HepG2 (cell line): ENCODE data around the gene C2CD2. TPM values are rescaled to one million over a fixed set of nuclear protein-coding genes. Genes with fewer than 3 reads are reported as not detected.

Experiments
- ATAC-seq: fragments of 200-7000 bp; cut with Tn5 transposase; 3 replicates; pipeline ENCODE4 v1.9.1; 2020; ENCODE audit warnings: mild to moderate bottlenecking, moderate library complexity
- BruUV-seq: library from RNA; stranded (reverse); fragments of 400-500 nt; replicated peaks from 2 replicates; lab custom pipeline; 2021; lab: Mats Ljungman, UMichigan
- CTCF ChIA-PET: fragments of 300-600 bp; formaldehyde crosslinking; extraction: SDS; loops from one replicate; lab custom pipeline; 2021; ENCODE audit warnings: low total read pairs, inconsistent platforms, low intra/inter-chr PET ratio; lab: Yijun Ruan, JAX
- POLR2A ChIA-PET: fragments of 350-600 bp; sonication (Branson Sonifier 250); formaldehyde crosslinking; loops from one replicate; lab custom pipeline; 2020; ENCODE audit warnings: antibody characterized with exemption, inconsistent platforms; lab: Yijun Ruan, JAX
- DNase-seq: peaks from one replicate; pipeline ENCODE4 v3.0.0-alpha.2; 2015; ENCODE audit warnings: low spot score
- FAIRE-seq: peaks from 3 replicates; lab custom pipeline; 2011; peaks lifted over from hg19 to GRCh38; lab: Jason Lieb, UNC
- H2AFZ ChIP-seq: one replicate; pipeline ENCODE4 v1.6.1; 2011; ENCODE audit warnings: low read length, inconsistent platforms
- H3K27ac ChIP-seq: fragments of 300-600 bp; 3 replicates; pipeline ENCODE4 v1.8.0; 2011; ENCODE audit warnings: mixed run types, mild to moderate bottlenecking, mixed read lengths, low read length, inconsistent platforms; ENCODE audit not compliant: insufficient read depth; ENCODE audit errors: extremely low read length
- H3K27me3 ChIP-seq, 2 experiments: fragments of 200-600 bp in 1 of 2; 2 replicates in 1 of 2; 3 replicates in 1 of 2; pipeline versions ENCODE4 v1.6.0 to v1.8.0; 2011; ENCODE audit warnings: low read length in 2 of 2, mild to moderate bottlenecking in 2 of 2, moderate library complexity in 2 of 2, inconsistent platforms in 1 of 2; ENCODE audit not compliant: insufficient read depth in 2 of 2, control insufficient read depth in 1 of 2
- H3K36me3 ChIP-seq, 2 experiments: fragments of 200-600 bp in 1 of 2; replicated peaks in 1 of 2; 2 replicates in 1 of 2; 3 replicates in 1 of 2; pipeline versions ENCODE4 v1.5.1 to v1.8.0; 2011; ENCODE audit warnings: low read length in 2 of 2, inconsistent platforms in 1 of 2; ENCODE audit not compliant: insufficient read depth in 2 of 2, control insufficient read depth in 1 of 2
- H3K4me1 ChIP-seq: 2 replicates; pipeline ENCODE4 v1.5.1; 2012; ENCODE audit warnings: low read length, inconsistent platforms; ENCODE audit not compliant: insufficient read depth
- H3K4me2 ChIP-seq: 2 replicates; pipeline ENCODE4 v1.6.0; 2011; ENCODE audit warnings: low read depth, low read length, inconsistent platforms
- H3K4me3 ChIP-seq, 3 experiments: fragments of 200-600 bp in 1 of 3; sonication (generic), shearing (Covaris generic) in 1 of 3; replicated peaks in 1 of 3; 2 replicates each; pipeline ENCODE4 v1.5.1; 2011 to 2016; ENCODE audit warnings: low read length in 3 of 3, inconsistent platforms in 2 of 3, low read depth in 2 of 3, mild to moderate bottlenecking in 2 of 3, control low read depth in 1 of 3, mixed read lengths in 1 of 3; ENCODE audit not compliant: insufficient read depth in 1 of 3
- H3K79me2 ChIP-seq: one replicate; pipeline ENCODE4 v1.6.1; 2011; ENCODE audit warnings: low read length, inconsistent platforms; ENCODE audit not compliant: insufficient read depth
- H3K9ac ChIP-seq: 2 replicates; pipeline ENCODE4 v1.6.0; 2011; ENCODE audit warnings: mild to moderate bottlenecking, low read depth, low read length, inconsistent platforms; ENCODE audit not compliant: insufficient read depth
- H3K9me3 ChIP-seq: 2 replicates; pipeline ENCODE4 v1.5.1; 2012; ENCODE audit warnings: mild to moderate bottlenecking, low read length
- H4K20me1 ChIP-seq: 2 replicates; pipeline ENCODE4 v1.6.0; 2011; ENCODE audit warnings: inconsistent platforms, mild to moderate bottlenecking, low read length, moderate library complexity; ENCODE audit not compliant: insufficient read depth
- FOXC1 ChIP-seq: sonication (generic); formaldehyde crosslinking; IDR thresholded peaks from 2 replicates; pipeline ENCODE4 v1.8.0; 2022; ENCODE audit warnings: mild to moderate bottlenecking, missing genetic modification reagents, borderline replicate concordance
- HNF4A ChIP-seq: sonication (generic); formaldehyde crosslinking; IDR thresholded peaks from 2 replicates; pipeline ENCODE4 v1.4.0; 2020; ENCODE audit warnings: missing genetic modification reagents
- MIER2 ChIP-seq: IDR thresholded peaks from 2 replicates; pipeline ENCODE4 v1.6.1; 2016; ENCODE audit warnings: missing biosample characterization, missing genetic modification reagents
- NFKBIZ ChIP-seq: IDR thresholded peaks from 2 replicates; pipeline ENCODE4 v1.6.1; 2018; ENCODE audit warnings: missing genetic modification reagents, missing compliant biosample characterization
- TARDBP ChIP-seq: sonication (generic); formaldehyde crosslinking; IDR thresholded peaks from 2 replicates; pipeline ENCODE4 v1.8.0; 2022; ENCODE audit warnings: mild to moderate bottlenecking, missing genetic modification reagents
- ZBTB21 ChIP-seq: sonication (generic); formaldehyde crosslinking; IDR thresholded peaks from 2 replicates; pipeline ENCODE4 v1.4.0; 2020; ENCODE audit warnings: missing genetic modification reagents
- ZNF12 ChIP-seq: sonication (generic); formaldehyde crosslinking; IDR thresholded peaks from 2 replicates; pipeline ENCODE4 v1.5.0; 2020; ENCODE audit warnings: missing genetic modification reagents
- ZNF224 ChIP-seq: sonication (generic); formaldehyde crosslinking; IDR thresholded peaks from 2 replicates; pipeline ENCODE4 v1.5.0; 2020; ENCODE audit warnings: mild to moderate bottlenecking, missing genetic modification reagents
- ZNF343 ChIP-seq: sonication (generic); formaldehyde crosslinking; IDR thresholded peaks from 2 replicates; pipeline ENCODE4 v1.4.0; 2020; ENCODE audit warnings: mild to moderate bottlenecking, missing genetic modification reagents
- ZNF558 ChIP-seq: sonication (generic); formaldehyde crosslinking; IDR thresholded peaks from 2 replicates; pipeline ENCODE4 v1.9.0; 2022; ENCODE audit warnings: mild to moderate bottlenecking, missing genetic modification reagents, borderline replicate concordance
- ZNF629 ChIP-seq: sonication (generic); formaldehyde crosslinking; conservative IDR thresholded peaks from 2 replicates; pipeline ENCODE4 v1.5.0; 2020; ENCODE audit warnings: missing genetic modification reagents
- ZSCAN29 ChIP-seq: sonication (generic); formaldehyde crosslinking; conservative IDR thresholded peaks from 2 replicates; pipeline ENCODE4 v1.4.0; 2020; ENCODE audit warnings: mild to moderate bottlenecking, missing genetic modification reagents
- WGBS: methylation state at CpG from one replicate; pipeline ENCODE4 v1.1.6; 2017; ENCODE audit warnings: low lambda C conversion rate; 5-methylcytosine and 5-hydroxymethylcytosine counted together
- in situ Hi-C: cut with HindIII; loops from 2 replicates; pipeline ENCODE4 v1.10.0; 2017; ENCODE audit warnings: low pct_unique_long_range_greater_than_20kb; ENCODE audit not compliant: extremely low pct_ligation_motif_present
- intact Hi-C: fragments of 100-400 bp; cut with micrococcal nuclease; formaldehyde crosslinking; loops from one replicate; pipeline ENCODE4 v1.10.0; 2022; ENCODE audit not compliant: unreplicated experiment
- polyA plus RNA-seq, 8 experiments: library from polyadenylated mRNA; depleted of rRNA in 3 of 8; stranded (reverse) in 7 of 8; unstranded in 1 of 8; fragments of >200 nt; fragmentation: Illumina TruSeq in 4 of 8; extraction: Trizol in 4 of 8; gene quantifications; 2 replicates each; pipeline versions ENCODE4 v1.2.1 to v1.2.3, GENCODE V29; 2011 to 2016; ENCODE audit warnings: low read depth in 4 of 8, missing spikeins in 1 of 8, mixed read lengths in 1 of 8; ENCODE audit not compliant: insufficient read depth in 1 of 8
- total RNA-seq, 5 experiments: library from RNA; depleted of rRNA; stranded (reverse); fragments of >200 nt; fragmentation: Illumina TruSeq; extraction: Trizol; gene quantifications; 2 replicates each; pipeline ENCODE4 v1.2.3, GENCODE V29; 2016; ENCODE audit warnings: low read depth in 1 of 5
- TF ChIP-seq, protein P1 (sequence below): IDR thresholded peaks from 2 replicates; pipeline ENCODE4 v1.6.1; 2016; ENCODE audit warnings: low read depth
- TF ChIP-seq, protein P2 (sequence below): sonication (generic); formaldehyde crosslinking; IDR thresholded peaks from 2 replicates; pipeline ENCODE4 v1.4.0; 2020; ENCODE audit warnings: missing genetic modification reagents; ENCODE audit errors: not compliant biosample characterization
- TF ChIP-seq, protein P3 (sequence below): sonication (generic); formaldehyde crosslinking; IDR thresholded peaks from 2 replicates; pipeline ENCODE4 v1.4.0; 2020; ENCODE audit warnings: missing genetic modification reagents

The C2CD2 gene
- total and polyA plus RNA-seq, 2 of the 13 experiments (the other 11 are each of a cell fraction or from before 2014, with no cell fraction given), result 12.5 to 19.7 TPM

DNA sequence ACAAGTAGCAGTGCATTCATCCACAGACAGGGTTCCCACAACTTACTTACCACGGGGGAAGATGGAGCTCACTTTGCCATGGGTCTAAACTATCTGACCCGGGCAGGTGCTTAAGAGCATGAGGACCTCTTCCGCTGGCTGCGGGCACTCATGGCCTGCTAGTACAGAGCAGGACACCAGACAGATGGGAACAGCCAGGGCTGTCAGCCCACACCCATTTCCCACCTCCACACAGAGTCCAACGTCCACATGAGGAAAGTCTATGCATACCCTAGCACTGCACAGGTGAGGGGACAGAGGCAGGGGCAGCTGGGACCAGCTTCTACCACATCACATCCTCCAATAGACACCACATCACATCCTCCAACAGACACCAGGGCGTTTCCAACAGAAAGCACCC lies 38.9 kb downstream of the C2CD2 start:
- TF ChIP-seq HNF4A (CRISPR knock-in tag) (peak; percentile 67), ZNF558 (no peak), ZNF629 (CRISPR knock-in tag) (peak; percentile 70)
- TF ChIP-seq, all 625 proteins: peak for 2
- H3K36me3 ChIP-seq, result peaks cover 15 to 66% of the 10 kb centered on the region in 2 experiments
- intact Hi-C loops (no loop called here), in situ Hi-C loops (no loop called here)
- no peak overlapping the region for H3K9ac ChIP-seq
- DNase-seq, result no peak
- 0 out of 2 replicates have a peak, but pooled peaks cover 8% of the 10 kb centered on the region for H3K4me1 ChIP-seq
- H3K27me3 ChIP-seq, result no peaks in the 10 kb centered on the region
- no peaks in the 10 kb centered on the region for H3K79me2 ChIP-seq
- FAIRE-seq, result no peak
- no peaks in the 10 kb centered on the region for H4K20me1 ChIP-seq
- peak; percentile 84 for ATAC-seq
- no peak overlapping the region for H3K4me3 ChIP-seq
- no peak overlapping the region for H3K27ac ChIP-seq
- no peaks in the 10 kb centered on the region for H3K9me3 ChIP-seq
- ChIA-PET POLR2A (interaction anchor here (1.1 kb wide), 1 partner anchor 11 kb away, joined by 3 read pairs; no protein-coding TSS in a partner anchor), CTCF (no interaction called here)
- no TSS peak for BruUV-seq
- no peak overlapping the region for H2AFZ ChIP-seq
- 78% methylated on average over 1 of the region's 6 CpGs for WGBS
- no peak overlapping the region for H3K4me2 ChIP-seq

DNA sequence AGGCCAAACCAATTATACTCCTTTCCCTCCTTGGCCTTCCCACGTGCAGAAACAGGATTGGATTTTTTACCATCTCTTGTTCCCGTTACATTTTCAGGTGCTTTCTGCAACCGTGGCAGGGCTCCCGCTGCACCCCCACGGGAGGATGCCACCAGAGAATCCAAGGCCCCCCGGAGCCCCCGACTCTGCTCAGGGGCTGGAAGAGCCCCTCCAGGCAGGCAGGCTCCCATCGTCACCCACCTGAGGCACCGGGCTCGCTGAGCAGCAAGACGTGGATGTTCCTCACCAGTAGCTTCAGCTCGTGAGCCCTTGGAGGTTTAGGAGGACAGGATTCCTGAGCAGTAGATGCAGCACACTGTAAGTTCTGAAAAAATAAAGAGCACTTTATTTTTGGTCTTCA lies 39.5 kb downstream of the C2CD2 start:
- WGBS, result 99% methylated on average over 9 of the region's 12 CpGs
- no peak for ATAC-seq
- H3K36me3 ChIP-seq, result peaks cover 15 to 67% of the 10 kb centered on the region in 2 experiments
- TF ChIP-seq ZNF12 (CRISPR knock-in tag) (no peak), ZBTB21 (CRISPR knock-in tag) (no peak), TARDBP (CRISPR knock-in tag) (no peak), NFKBIZ (no peak), FOXC1 (CRISPR knock-in tag) (no peak), ZSCAN29 (no peak), ZNF343 (CRISPR knock-in tag) (no peak), MIER2 (CRISPR knock-in tag) (no peak), ZNF224 (CRISPR knock-in tag) (no peak)
- TF ChIP-seq, protein P1, sequence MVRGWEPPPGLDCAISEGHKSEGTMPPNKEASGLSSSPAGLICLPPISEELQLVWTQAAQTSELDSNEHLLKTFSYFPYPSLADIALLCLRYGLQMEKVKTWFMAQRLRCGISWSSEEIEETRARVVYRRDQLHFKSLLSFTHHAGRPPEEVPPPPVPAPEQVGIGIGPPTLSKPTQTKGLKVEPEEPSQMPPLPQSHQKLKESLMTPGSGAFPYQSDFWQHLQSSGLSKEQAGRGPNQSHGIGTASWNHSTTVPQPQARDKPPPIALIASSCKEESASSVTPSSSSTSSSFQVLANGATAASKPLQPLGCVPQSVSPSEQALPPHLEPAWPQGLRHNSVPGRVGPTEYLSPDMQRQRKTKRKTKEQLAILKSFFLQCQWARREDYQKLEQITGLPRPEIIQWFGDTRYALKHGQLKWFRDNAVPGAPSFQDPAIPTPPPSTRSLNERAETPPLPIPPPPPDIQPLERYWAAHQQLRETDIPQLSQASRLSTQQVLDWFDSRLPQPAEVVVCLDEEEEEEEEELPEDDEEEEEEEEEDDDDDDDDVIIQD, result no peak
- TF ChIP-seq, protein P2, sequence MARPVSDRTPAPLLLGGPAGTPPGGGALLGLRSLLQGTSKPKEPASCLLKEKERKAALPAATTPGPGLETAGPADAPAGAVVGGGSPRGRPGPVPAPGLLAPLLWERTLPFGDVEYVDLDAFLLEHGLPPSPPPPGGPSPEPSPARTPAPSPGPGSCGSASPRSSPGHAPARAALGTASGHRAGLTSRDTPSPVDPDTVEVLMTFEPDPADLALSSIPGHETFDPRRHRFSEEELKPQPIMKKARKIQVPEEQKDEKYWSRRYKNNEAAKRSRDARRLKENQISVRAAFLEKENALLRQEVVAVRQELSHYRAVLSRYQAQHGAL (CRISPR knock-in tag), result no peak
- TF ChIP-seq, protein P3, sequence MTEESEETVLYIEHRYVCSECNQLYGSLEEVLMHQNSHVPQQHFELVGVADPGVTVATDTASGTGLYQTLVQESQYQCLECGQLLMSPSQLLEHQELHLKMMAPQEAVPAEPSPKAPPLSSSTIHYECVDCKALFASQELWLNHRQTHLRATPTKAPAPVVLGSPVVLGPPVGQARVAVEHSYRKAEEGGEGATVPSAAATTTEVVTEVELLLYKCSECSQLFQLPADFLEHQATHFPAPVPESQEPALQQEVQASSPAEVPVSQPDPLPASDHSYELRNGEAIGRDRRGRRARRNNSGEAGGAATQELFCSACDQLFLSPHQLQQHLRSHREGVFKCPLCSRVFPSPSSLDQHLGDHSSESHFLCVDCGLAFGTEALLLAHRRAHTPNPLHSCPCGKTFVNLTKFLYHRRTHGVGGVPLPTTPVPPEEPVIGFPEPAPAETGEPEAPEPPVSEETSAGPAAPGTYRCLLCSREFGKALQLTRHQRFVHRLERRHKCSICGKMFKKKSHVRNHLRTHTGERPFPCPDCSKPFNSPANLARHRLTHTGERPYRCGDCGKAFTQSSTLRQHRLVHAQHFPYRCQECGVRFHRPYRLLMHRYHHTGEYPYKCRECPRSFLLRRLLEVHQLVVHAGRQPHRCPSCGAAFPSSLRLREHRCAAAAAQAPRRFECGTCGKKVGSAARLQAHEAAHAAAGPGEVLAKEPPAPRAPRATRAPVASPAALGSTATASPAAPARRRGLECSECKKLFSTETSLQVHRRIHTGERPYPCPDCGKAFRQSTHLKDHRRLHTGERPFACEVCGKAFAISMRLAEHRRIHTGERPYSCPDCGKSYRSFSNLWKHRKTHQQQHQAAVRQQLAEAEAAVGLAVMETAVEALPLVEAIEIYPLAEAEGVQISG (CRISPR knock-in tag), result no peak

More for the DNA sequence above, 39.5 kb downstream of the C2CD2 start:
- Histone ChIP-seq H3K79me2 (no peaks in the 10 kb centered on the region), H3K27ac (no peak overlapping the region), H3K4me2 (no peak overlapping the region), H2AFZ (no peak overlapping the region), H3K9ac (no peak overlapping the region), H3K27me3 (no peaks in the 10 kb centered on the region), H4K20me1 (no peaks in the 10 kb centered on the region), H3K4me3 (no peak overlapping the region), H3K9me3 (no peaks in the 10 kb centered on the region), H3K4me1 (0 out of 2 replicates have a peak, but pooled peaks cover 8% of the 10 kb centered on the region)
- CTCF ChIA-PET, result no interaction called here
- BruUV-seq, result no TSS peak
- DNase-seq, result no peak
- intact Hi-C loops, result no loop called here
- in situ Hi-C loops, result no loop called here
- no peak for FAIRE-seq
- POLR2A ChIA-PET, result interaction anchor here (1.1 kb wide), 1 partner anchor 11 kb away, joined by 3 read pairs; no protein-coding TSS in a partner anchor
